PFSK-1 (cell line): ENCODE results near the gene VPS45. TPM values are rescaled to one million over a fixed set of nuclear protein-coding genes. Genes with fewer than 3 reads are reported as not detected.

ENCODE experiments used
- FOXP2 ChIP-seq: optimal IDR thresholded peaks from 2 replicates; pipeline ENCODE3; 2011; ENCODE audit warnings: borderline replicate concordance, control low read depth, inconsistent platforms; ENCODE audit not compliant: insufficient read depth; ENCODE audit errors: extremely low read length, extremely low read depth
- POLR2AphosphoS5 ChIP-seq: IDR thresholded peaks from 2 replicates; pipeline ENCODE4 v1.6.1; 2012; ENCODE audit warnings: low read depth, mild to moderate bottlenecking, control low read depth, low read length, moderate library complexity
- REST ChIP-seq, 2 experiments: IDR thresholded peaks; 2 replicates each; pipeline versions ENCODE4 v1.6.1 to v1.8.0; 2011 to 2012; ENCODE audit warnings: low read depth in 2 of 2, low read length in 2 of 2, control low read depth in 1 of 2, inconsistent platforms in 1 of 2, mild to moderate bottlenecking in 1 of 2, moderate library complexity in 1 of 2; ENCODE audit not compliant: insufficient read depth in 1 of 2
- SIN3A ChIP-seq: IDR thresholded peaks from 2 replicates; pipeline ENCODE4 v1.6.1; 2012; ENCODE audit warnings: mild to moderate bottlenecking, low read length, moderate library complexity, borderline replicate concordance; ENCODE audit not compliant: insufficient read depth
- TAF1 ChIP-seq: IDR thresholded peaks from 2 replicates; pipeline ENCODE4 v1.6.1; 2012; ENCODE audit warnings: low read length, control low read depth, borderline replicate concordance; ENCODE audit not compliant: insufficient read depth
- polyA plus RNA-seq: library from polyadenylated mRNA; unstranded; fragments of >200 nt; gene quantifications from one replicate; pipeline ENCODE4 v1.2.1, GENCODE V29; 2012; ENCODE audit warnings: low read depth, missing spikeins; ENCODE audit not compliant: insufficient read length

Gene VPS45, protein sequence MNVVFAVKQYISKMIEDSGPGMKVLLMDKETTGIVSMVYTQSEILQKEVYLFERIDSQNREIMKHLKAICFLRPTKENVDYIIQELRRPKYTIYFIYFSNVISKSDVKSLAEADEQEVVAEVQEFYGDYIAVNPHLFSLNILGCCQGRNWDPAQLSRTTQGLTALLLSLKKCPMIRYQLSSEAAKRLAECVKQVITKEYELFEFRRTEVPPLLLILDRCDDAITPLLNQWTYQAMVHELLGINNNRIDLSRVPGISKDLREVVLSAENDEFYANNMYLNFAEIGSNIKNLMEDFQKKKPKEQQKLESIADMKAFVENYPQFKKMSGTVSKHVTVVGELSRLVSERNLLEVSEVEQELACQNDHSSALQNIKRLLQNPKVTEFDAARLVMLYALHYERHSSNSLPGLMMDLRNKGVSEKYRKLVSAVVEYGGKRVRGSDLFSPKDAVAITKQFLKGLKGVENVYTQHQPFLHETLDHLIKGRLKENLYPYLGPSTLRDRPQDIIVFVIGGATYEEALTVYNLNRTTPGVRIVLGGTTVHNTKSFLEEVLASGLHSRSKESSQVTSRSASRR
- polyA plus RNA-seq, result 11.2 TPM

- TF ChIP-seq SIN3A (peak; percentile 98; the same call in 1 of the 2 replicates), FOXP2 (peak; percentile 77), TAF1 (peak; percentile 71), POLR2AphosphoS5 (no peak; the same call in 1 of the 2 replicates)
Measured at GRCh38 chr1:150067184-150068108, at the start of gene VPS45. TSS of gene VPS45 (plus strand) at chr1:150067776. CDS start at chr1:150067858, 82 bp downstream.

GRCh38 chr1:150018165-150018564 is 49.4 kb upstream of the VPS45 start:
- TF ChIP-seq REST (IDR thresholded peaks at IDR 0.05; ENCODE audit: insufficient read depth in 1 of 2, low read depth in 2 of 2, low read length in 2 of 2), result no peak
- no peak for TF ChIP-seq FOXP2
- no peak for TF ChIP-seq SIN3A

DNA sequence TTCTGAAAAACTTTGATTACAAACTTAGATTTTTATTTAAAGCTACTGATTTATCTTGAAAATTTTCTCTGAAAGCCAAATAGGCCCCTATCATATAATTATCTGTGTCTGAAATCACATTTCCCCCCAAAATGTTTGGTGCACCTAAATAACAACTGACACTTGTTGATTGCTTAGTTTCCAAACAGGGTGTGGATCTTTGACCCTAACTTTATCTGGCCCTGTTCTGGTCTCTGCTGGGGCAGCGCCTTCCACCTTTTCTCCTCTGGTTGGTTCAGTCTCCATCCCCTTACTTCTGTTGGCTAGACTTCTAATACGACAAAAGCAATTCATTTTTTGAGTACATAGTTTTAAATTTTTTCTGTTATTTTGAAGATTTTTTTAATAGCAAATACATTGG is 46.9 kb upstream of the VPS45 start:
- TF ChIP-seq TAF1 (no peak), FOXP2 (no peak), REST (IDR thresholded peaks at IDR 0.05; ENCODE audit: insufficient read depth in 1 of 2, low read depth in 2 of 2, low read length in 2 of 2) (no peak), POLR2AphosphoS5 (no peak), SIN3A (no peak)

- TF ChIP-seq POLR2AphosphoS5, result no peak
- no peak for TF ChIP-seq SIN3A
- no peak for TF ChIP-seq TAF1
- no peak for TF ChIP-seq FOXP2
- TF ChIP-seq REST (IDR thresholded peaks at IDR 0.05; ENCODE audit: insufficient read depth in 1 of 2, low read depth in 2 of 2, low read length in 2 of 2), result no peak
Measured at GRCh38 chr1:150021191-150021694, 46.3 kb upstream of the VPS45 start.

- TF ChIP-seq REST (IDR thresholded peaks at IDR 0.05; ENCODE audit: insufficient read depth in 1 of 2, low read depth in 2 of 2, low read length in 2 of 2) (no peak), POLR2AphosphoS5 (no peak), FOXP2 (no peak), TAF1 (no peak), SIN3A (no peak)
Measured at GRCh38 chr1:150022357-150022756, 45.2 kb upstream of the VPS45 start.
